NB4 (cell line): ENCODE data around the gene HLA-DMA.
A peak's percentile ranks its signal among the peaks of the same experiment; 100 is the strongest.

ENCODE experiments used
- DNase-seq: peaks from one replicate; pipeline ENCODE4 v3.0.0; 2010; ENCODE audit warnings: low read depth
- H3K4me3 ChIP-seq: one replicate; pipeline ENCODE4 v1.5.1; 2011; ENCODE audit warnings: mild to moderate bottlenecking, low read depth, low read length, moderate library complexity
- MAX ChIP-seq: IDR thresholded peaks from 2 replicates; pipeline ENCODE4 v1.6.1; 2011; ENCODE audit warnings: low read depth, low read length
- MYC ChIP-seq: IDR thresholded peaks from 2 replicates; pipeline ENCODE4 v1.6.1; 2011; ENCODE audit warnings: low read depth, low read length
- POLR2A ChIP-seq: IDR thresholded peaks from 2 replicates; pipeline ENCODE4 v1.6.1; 2011; ENCODE audit warnings: mild to moderate bottlenecking; ENCODE audit not compliant: insufficient read length; ENCODE audit errors: extremely low read depth
- TF ChIP-seq, protein P1 (sequence below): IDR thresholded peaks from one replicate; pipeline ENCODE4 v1.5.1; 2012; ENCODE audit warnings: low read depth, low read length

Gene HLA-DMA

GRCh38 chr6:32989368-32989767 is 36.5 kb upstream of the HLA-DMA start:
- TF ChIP-seq MYC (no peak), MAX (no peak), POLR2A (no peak)
- TF ChIP-seq, protein P1, sequence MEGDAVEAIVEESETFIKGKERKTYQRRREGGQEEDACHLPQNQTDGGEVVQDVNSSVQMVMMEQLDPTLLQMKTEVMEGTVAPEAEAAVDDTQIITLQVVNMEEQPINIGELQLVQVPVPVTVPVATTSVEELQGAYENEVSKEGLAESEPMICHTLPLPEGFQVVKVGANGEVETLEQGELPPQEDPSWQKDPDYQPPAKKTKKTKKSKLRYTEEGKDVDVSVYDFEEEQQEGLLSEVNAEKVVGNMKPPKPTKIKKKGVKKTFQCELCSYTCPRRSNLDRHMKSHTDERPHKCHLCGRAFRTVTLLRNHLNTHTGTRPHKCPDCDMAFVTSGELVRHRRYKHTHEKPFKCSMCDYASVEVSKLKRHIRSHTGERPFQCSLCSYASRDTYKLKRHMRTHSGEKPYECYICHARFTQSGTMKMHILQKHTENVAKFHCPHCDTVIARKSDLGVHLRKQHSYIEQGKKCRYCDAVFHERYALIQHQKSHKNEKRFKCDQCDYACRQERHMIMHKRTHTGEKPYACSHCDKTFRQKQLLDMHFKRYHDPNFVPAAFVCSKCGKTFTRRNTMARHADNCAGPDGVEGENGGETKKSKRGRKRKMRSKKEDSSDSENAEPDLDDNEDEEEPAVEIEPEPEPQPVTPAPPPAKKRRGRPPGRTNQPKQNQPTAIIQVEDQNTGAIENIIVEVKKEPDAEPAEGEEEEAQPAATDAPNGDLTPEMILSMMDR: no peak
- H3K4me3 ChIP-seq: no peak overlapping the region
- no peak for DNase-seq

DNA sequence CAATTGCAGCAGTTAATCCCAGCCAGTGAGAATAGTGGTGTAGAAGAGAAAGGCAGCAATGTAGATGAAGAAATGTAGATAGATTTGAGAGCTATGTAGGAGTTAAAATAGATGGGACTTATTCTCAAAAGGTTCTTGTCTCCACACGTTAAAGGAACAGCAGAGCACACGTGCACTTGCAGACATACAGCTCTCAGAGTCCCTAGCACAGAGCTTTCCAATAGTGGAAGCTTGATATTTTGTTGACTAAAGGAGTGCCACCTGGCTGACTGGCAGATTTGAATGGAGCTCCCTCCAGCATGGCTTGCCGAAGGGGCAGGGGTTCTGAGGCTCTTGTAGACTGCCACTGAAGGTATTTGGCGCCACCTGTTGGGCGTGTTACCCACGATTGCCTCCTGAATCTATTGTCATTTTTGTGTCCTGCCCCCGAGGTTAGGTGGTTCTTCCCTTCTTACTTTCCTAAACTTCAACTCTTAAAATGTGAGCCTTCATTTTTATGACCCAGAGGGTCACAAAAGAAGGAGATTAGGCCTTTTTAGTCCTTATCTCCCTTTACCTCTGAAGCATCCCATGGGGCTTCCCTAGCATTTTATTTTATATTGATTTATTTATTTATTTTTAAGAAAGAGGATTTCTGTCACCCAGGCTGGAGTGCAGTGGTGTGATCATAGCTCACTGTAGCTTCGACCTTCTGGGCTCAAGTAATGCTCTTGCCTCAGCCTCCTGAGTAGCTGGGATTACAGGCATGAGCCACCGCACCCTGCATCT is 31.9 kb upstream of the HLA-DMA start:
- peak; percentile 91 for DNase-seq
- TF ChIP-seq MAX: peak; percentile 59
- TF ChIP-seq, protein P1: peak; percentile 86
- TF ChIP-seq POLR2A: no peak
- no peak for TF ChIP-seq MYC
- no peak overlapping the region for H3K4me3 ChIP-seq

- DNase-seq: peak; percentile 14
- H3K4me3 ChIP-seq: no peak overlapping the region
- TF ChIP-seq MYC: no peak
- TF ChIP-seq MAX: no peak
- no peak for TF ChIP-seq POLR2A
- TF ChIP-seq, protein P1: no peak
These were observed 31.2 kb upstream of the HLA-DMA start for GRCh38 chr6:32983964-32984621.

DNA sequence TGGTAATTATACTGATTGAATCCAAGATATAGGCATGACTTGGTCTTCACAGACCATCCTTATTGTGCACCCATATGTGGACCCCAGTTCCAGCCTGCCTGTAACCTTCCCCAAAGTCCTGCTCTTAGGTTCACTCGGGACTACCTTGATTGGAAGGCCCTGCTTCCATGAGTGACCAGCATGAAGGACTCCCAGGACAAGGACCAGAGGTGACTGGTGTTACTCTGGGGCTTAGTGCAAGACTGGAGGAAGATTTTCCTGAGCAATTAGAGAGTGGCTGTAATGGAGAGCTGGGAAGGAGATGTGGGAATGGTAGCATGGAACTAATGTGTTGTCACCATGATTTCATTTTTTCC is 30.6 kb upstream of the HLA-DMA start:
- H3K4me3 ChIP-seq: no peak overlapping the region
- TF ChIP-seq POLR2A (no peak), MYC (no peak), MAX (no peak)
- TF ChIP-seq, protein P1: no peak
- DNase-seq: peak; percentile 19

GRCh38 chr6:32982702-32983492 is 30.0 kb upstream of the HLA-DMA start:
- TF ChIP-seq, protein P1: no peak
- TF ChIP-seq POLR2A: no peak
- TF ChIP-seq MYC: no peak
- no peak for TF ChIP-seq MAX
- H3K4me3 ChIP-seq: no peak overlapping the region
- DNase-seq: peak; percentile 32
